Neural progenitor cell (in vitro differentiated cells): Measurements from ENCODE around the gene ZC3H8.

ENCODE experiments used
- CTCF ChIP-seq: fragments of 200-600 bp; sonication (generic); IDR thresholded peaks from 2 replicates; pipeline ENCODE4 v1.5.1; 2017; ENCODE audit warnings: antibody characterized with exemption, mild to moderate bottlenecking
- EZH2 ChIP-seq: fragments of 200-600 bp; sonication (generic); IDR thresholded peaks from 2 replicates; pipeline ENCODE4 v1.6.1; 2017; ENCODE audit warnings: antibody characterized with exemption, mild to moderate bottlenecking, moderate library complexity
- EZH2phosphoT487 ChIP-seq: fragments of 200-600 bp; sonication (generic); IDR thresholded peaks from 2 replicates; pipeline ENCODE4 v1.6.1; 2017; ENCODE audit warnings: antibody characterized with exemption

DNA sequence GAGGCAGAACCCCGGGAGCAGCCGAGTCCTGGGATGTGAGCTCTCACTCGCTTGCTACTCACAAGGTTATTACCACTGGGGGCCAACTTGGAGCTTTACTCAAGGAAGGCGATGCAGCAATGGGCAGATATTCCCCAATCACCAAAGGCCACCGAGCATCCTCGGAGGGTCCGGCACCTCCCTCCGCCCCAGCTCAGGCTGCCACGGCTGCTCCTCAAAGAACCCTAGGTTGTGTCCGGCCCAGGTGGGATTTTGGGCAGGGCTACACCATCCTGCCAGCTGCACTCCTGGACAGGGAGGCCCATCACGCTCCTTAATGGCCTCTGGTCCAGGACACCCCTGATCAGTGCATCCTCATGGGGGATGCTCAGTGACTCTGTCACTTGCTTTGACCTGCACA is 91.9 kb downstream of the ZC3H8 start:
- no peak for TF ChIP-seq EZH2phosphoT487
- no peak for TF ChIP-seq CTCF
- TF ChIP-seq EZH2, result no peak
